ENCODE measurements around the gene TCFL5. TPM values are rescaled to one million over a fixed set of nuclear protein-coding genes. Genes with fewer than 3 reads are reported as not detected.

The TCFL5 gene
- total RNA-seq, 1 donor from 2014 or later: 7.9 TPM

DNA sequence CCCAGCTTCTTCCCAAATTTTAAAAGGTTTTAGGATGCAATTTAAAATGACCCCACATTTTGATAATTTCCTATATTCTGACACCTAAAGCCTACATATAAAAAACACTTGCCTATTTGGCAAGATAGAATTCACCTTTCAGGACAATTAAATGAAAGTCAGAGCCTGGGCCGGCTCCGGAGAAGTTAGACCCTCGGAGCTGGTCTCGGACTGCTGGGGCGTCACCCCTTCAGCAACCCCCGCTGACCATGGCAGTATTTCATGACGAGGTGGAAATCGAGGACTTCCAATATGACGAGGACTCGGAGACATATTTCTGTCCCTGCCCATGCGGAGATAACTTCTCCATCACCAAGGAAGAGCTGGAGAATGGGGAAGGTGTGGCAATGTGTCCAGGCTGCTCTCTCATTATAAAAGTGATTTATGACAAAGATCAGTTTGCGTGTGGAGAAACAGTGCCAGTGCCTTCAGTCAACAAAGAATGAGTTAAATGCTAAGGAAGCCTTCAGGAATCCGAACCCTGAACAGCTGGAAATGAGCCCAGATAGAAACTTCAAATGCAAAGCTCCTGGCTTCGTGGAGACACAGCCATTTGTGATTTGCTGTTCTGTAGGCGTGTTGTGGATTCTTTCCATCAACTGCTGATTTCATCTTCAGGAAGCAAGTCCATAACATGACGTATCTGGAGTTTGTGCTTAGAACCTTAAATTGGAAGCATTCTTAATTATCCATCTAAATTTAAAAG, 16.0 kb downstream of the TCFL5 start:
- Mint-ChIP-seq H3K36me3 (ENCODE audit: insufficient read depth) (peaks cover 10% of the 10 kb centered on the region), H3K4me3 (ENCODE audit: low read depth) (no peak overlapping the region), H3K27ac (no peak overlapping the region), H3K9me3 (ENCODE audit: low read depth) (no peaks in the 10 kb centered on the region), H3K4me1 (ENCODE audit: low read depth) (no peaks in the 10 kb centered on the region), H3K27me3 (no peaks in the 10 kb centered on the region)
- TF ChIP-seq, protein P1, sequence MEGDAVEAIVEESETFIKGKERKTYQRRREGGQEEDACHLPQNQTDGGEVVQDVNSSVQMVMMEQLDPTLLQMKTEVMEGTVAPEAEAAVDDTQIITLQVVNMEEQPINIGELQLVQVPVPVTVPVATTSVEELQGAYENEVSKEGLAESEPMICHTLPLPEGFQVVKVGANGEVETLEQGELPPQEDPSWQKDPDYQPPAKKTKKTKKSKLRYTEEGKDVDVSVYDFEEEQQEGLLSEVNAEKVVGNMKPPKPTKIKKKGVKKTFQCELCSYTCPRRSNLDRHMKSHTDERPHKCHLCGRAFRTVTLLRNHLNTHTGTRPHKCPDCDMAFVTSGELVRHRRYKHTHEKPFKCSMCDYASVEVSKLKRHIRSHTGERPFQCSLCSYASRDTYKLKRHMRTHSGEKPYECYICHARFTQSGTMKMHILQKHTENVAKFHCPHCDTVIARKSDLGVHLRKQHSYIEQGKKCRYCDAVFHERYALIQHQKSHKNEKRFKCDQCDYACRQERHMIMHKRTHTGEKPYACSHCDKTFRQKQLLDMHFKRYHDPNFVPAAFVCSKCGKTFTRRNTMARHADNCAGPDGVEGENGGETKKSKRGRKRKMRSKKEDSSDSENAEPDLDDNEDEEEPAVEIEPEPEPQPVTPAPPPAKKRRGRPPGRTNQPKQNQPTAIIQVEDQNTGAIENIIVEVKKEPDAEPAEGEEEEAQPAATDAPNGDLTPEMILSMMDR (IDR thresholded peaks at IDR 0.05; ENCODE audit: unreplicated experiment): no peak
- DNase-seq (ENCODE audit: low spot score, unreplicated experiment): no peak

DNA sequence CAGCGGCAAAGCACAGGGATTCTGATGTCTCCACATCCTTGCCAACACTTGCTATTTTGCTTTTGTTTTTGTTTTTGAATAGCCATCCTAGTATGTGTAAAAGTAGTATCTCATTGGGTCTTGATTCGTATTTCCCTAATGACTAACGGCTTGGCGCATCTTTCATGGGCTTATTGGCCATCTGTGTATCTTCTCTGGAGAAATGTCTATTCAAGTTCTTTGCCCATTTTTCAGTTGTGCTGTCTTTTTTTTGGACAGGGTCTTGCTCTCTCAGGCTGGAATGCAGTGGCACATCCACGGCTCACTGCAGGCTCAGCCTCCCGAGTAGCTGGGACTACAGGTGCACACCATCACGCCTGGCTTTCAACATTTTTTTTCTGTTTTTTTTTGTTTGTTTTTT, 17.4 kb downstream of the TCFL5 start:
- TF ChIP-seq, protein P1 (IDR thresholded peaks at IDR 0.05; ENCODE audit: unreplicated experiment): no peak
- no peaks in the 10 kb centered on the region for H3K27me3 Mint-ChIP-seq
- H3K9me3 Mint-ChIP-seq (ENCODE audit: low read depth): no peaks in the 10 kb centered on the region
- no peak overlapping the region for H3K27ac Mint-ChIP-seq
- H3K36me3 Mint-ChIP-seq (ENCODE audit: insufficient read depth): peaks cover 10% of the 10 kb centered on the region
- DNase-seq (ENCODE audit: low spot score, unreplicated experiment): no peak
- no peaks in the 10 kb centered on the region for H3K4me1 Mint-ChIP-seq (ENCODE audit: low read depth)
- no peak overlapping the region for H3K4me3 Mint-ChIP-seq (ENCODE audit: low read depth)

- no peak overlapping the region for H3K27ac Mint-ChIP-seq
- no peak for DNase-seq (ENCODE audit: low spot score, unreplicated experiment)
- TF ChIP-seq, protein P1 (IDR thresholded peaks at IDR 0.05; ENCODE audit: unreplicated experiment): no peak
- no peaks in the 10 kb centered on the region for H3K27me3 Mint-ChIP-seq
- no peaks in the 10 kb centered on the region for H3K9me3 Mint-ChIP-seq (ENCODE audit: low read depth)
- no peak overlapping the region for H3K4me3 Mint-ChIP-seq (ENCODE audit: low read depth)
- no peaks in the 10 kb centered on the region for H3K4me1 Mint-ChIP-seq (ENCODE audit: low read depth)
- H3K36me3 Mint-ChIP-seq (ENCODE audit: insufficient read depth): peaks cover 10% of the 10 kb centered on the region
Observed at GRCh38 chr20:62843656-62844055, 18.0 kb downstream of the TCFL5 start.

DNA sequence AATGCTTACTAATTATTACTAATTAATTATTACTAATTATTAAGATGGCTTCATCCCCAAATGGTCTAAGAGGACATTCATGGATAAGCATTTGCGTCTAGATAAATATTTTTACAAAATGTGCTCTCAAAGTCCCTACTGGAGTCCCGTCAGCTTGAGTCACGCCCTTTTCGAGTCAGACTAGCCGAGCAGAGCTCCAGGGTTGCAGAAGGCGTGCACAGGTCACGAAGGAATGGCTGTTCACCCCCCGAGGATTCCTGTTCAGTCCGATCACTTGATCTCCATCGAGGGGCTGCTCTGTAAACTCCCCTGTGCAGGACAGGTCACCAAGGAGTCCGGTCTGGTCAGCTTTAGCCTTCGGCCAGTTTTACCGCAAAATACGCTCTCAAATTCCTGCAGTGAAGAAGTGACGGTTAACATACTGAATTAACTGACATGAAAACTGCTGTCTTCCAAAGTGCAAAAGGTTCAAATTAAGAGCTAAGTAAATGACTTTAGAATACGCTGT, 19.9 kb downstream of the TCFL5 start:
- H3K36me3 Mint-ChIP-seq (ENCODE audit: insufficient read depth): peaks cover 9% of the 10 kb centered on the region
- H3K9me3 Mint-ChIP-seq (ENCODE audit: low read depth): no peaks in the 10 kb centered on the region
- no peak overlapping the region for H3K4me3 Mint-ChIP-seq (ENCODE audit: low read depth)
- DNase-seq (ENCODE audit: low spot score, unreplicated experiment): no peak
- TF ChIP-seq, protein P1 (IDR thresholded peaks at IDR 0.05; ENCODE audit: unreplicated experiment): no peak
- no peaks in the 10 kb centered on the region for H3K4me1 Mint-ChIP-seq (ENCODE audit: low read depth)
- H3K27ac Mint-ChIP-seq: no peak overlapping the region
- no peaks in the 10 kb centered on the region for H3K27me3 Mint-ChIP-seq

DNA sequence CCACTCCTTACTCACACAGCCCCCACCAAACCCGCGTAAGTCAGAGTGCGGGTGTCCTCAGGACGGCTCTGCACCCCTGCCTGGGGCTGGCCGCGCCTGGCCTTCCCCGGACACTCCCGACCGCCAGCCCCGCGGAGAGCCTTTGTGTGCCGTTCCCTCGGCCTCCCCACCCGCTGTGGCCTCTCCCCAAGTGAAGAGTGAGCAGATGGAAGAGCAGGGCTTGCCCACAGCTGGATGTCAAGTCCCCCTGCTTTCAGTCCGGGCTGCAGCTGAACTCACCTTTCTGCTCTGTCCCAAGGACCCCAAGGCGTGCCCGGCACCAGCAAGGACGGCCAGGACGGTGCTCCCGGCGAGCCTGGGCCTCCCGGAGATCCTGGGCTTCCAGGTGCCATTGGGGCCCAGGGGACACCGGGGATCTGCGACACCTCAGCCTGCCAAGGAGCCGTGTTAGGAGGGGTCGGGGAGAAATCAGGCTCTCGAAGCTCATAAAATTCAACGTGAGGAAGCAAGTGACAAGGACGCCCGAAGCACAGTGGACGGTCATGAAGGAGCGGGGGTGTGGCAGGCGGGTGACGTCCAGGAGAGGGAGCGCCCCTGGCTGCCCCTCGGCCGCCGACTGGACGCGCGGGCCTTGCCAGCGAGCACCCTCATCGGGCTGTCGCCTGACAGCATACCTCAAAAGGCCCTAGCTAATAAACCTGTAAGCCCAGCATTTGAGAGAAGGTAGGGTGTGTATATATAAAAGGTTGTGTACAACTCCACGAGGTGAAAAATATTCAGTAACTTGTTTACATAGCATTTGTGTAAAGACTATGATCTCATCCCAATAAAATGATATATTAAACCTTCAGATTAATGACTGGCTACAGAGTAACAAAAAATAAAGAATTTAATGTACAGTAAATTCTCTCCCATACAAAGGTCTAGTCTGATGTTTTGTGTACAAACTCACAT, 21.1 kb downstream of the TCFL5 start:
- H3K27me3 Mint-ChIP-seq: no peaks in the 10 kb centered on the region
- peaks cover 5% of the 10 kb centered on the region for H3K36me3 Mint-ChIP-seq (ENCODE audit: insufficient read depth)
- peaks cover under 1% of the 10 kb centered on the region for H3K4me1 Mint-ChIP-seq (ENCODE audit: low read depth)
- TF ChIP-seq, protein P1 (IDR thresholded peaks at IDR 0.05; ENCODE audit: unreplicated experiment): no peak
- no peak for DNase-seq (ENCODE audit: low spot score, unreplicated experiment)
- no peaks in the 10 kb centered on the region for H3K9me3 Mint-ChIP-seq (ENCODE audit: low read depth)
- no peak overlapping the region for H3K27ac Mint-ChIP-seq
- H3K4me3 Mint-ChIP-seq (ENCODE audit: low read depth): no peak overlapping the region

All from progenitor cell of endocrine pancreas (in vitro differentiated cells).